Stimulated activated CD4-positive, alpha-beta T cell treated with anti-CD3 and anti-CD28 coated beads, Interleukin-15, amount 100 ng/mL, for 48 hours (primary cell): ENCODE data around the gene CAMSAP3.
A peak's percentile ranks its signal among the peaks of the same experiment; 100 is the strongest.
"Not testable (repeated sequence)": the region's sequence is repeated elsewhere in the genome, so short reads cannot be mapped to it uniquely, and the experiment has no call there.

Experiments used
- DNase-seq, 2 donors: peaks; one replicate each; pipeline ENCODE4 v3.0.0-alpha.2; 2020; ENCODE audit warnings: low read depth in 2 of 2

The CAMSAP3 gene

GRCh38 chr19:7575434-7576040, 20.1 kb upstream of the CAMSAP3 start:
- DNase-seq, result no peak

- DNase-seq, result not testable (repeated sequence)
These were observed 18.2 kb upstream of the CAMSAP3 start for GRCh38 chr19:7577422-7577821.

- no peak for DNase-seq
These were observed 17.5 kb upstream of the CAMSAP3 start for GRCh38 chr19:7578127-7578526.

- no peak for DNase-seq
These were observed 16.5 kb upstream of the CAMSAP3 start for GRCh38 chr19:7579182-7579581.

- no peak for DNase-seq
These were observed 13.2 kb upstream of the CAMSAP3 start for GRCh38 chr19:7582446-7582845.

GRCh38 chr19:7589822-7590221, 5.8 kb upstream of the CAMSAP3 start:
- no peak for DNase-seq

GRCh38 chr19:7590256-7590655, 5.4 kb upstream of the CAMSAP3 start:
- no peak for DNase-seq

GRCh38 chr19:7596211-7596937, 711 bp downstream of the CAMSAP3 start:
- DNase-seq, result no peak

- no peak for DNase-seq
These were observed 2.0 kb downstream of the CAMSAP3 start for GRCh38 chr19:7597689-7598088.

- no peak for DNase-seq
These were observed 2.5 kb downstream of the CAMSAP3 start for GRCh38 chr19:7598180-7598579.

- DNase-seq, result no peak
These were observed 5.1 kb downstream of the CAMSAP3 start for GRCh38 chr19:7600721-7601120.

GRCh38 chr19:7602240-7602934, 6.7 kb downstream of the CAMSAP3 start:
- DNase-seq, result no peak

GRCh38 chr19:7602935-7603497, 7.4 kb downstream of the CAMSAP3 start:
- no peak for DNase-seq

- DNase-seq, result no peak
These were observed 8.3 kb downstream of the CAMSAP3 start for GRCh38 chr19:7603919-7604318.

- DNase-seq, result peak; percentile 20 to 33
These were observed 10.0 kb downstream of the CAMSAP3 start for GRCh38 chr19:7605490-7606222.

GRCh38 chr19:7606289-7606688, 10.6 kb downstream of the CAMSAP3 start:
- DNase-seq, result no peak

- DNase-seq, result no peak
These were observed 11.7 kb downstream of the CAMSAP3 start for GRCh38 chr19:7607212-7607873.

GRCh38 chr19:7607874-7608560, 12.4 kb downstream of the CAMSAP3 start:
- no peak for DNase-seq

- no peak for DNase-seq
These were observed 15.0 kb downstream of the CAMSAP3 start for GRCh38 chr19:7610491-7611240.
